K562 (cell line): ENCODE data around the gene MAB21L3. TPM values are rescaled to one million over a fixed set of nuclear protein-coding genes. Genes with fewer than 3 reads are reported as not detected.

Source experiments
- CBFB ChIP-seq: sonication (generic); formaldehyde crosslinking; IDR thresholded peaks from 2 replicates; pipeline ENCODE4 v1.4.0; 2020; ENCODE audit warnings: mild to moderate bottlenecking, missing genetic modification reagents
- CEBPG ChIP-seq, 3 experiments: fragments of 200-800 bp in 1 of 3; sonication (Bioruptor generic) in 1 of 3; sonication (generic) in 1 of 3; formaldehyde crosslinking in 1 of 3; IDR thresholded peaks in 2 of 3; conservative IDR thresholded peaks in 1 of 3; 2 replicates each; pipeline versions ENCODE4 v1.6.1 to v1.8.0; 2016 to 2022; ENCODE audit warnings: missing compliant biosample characterization in 2 of 3, missing genetic modification characterization in 2 of 3, mild to moderate bottlenecking in 1 of 3, missing genetic modification reagents in 1 of 3
- CSDE1 ChIP-seq, 2 experiments: fragments of 450-650 bp; IDR thresholded peaks; 2 replicates each; pipeline ENCODE4 v1.6.1; 2016; ENCODE audit warnings: mild to moderate bottlenecking in 1 of 2
- CXXC5 ChIP-seq: fragments of 250-450 bp; sonication (Bioruptor Pico); IDR thresholded peaks from 2 replicates; pipeline ENCODE4 v1.8.0; 2022; ENCODE audit warnings: inconsistent platforms, mild to moderate bottlenecking, moderate library complexity
- ELF1 ChIP-seq: fragments of 200-800 bp; sonication (Bioruptor generic); IDR thresholded peaks from 2 replicates; pipeline ENCODE4 v1.6.1; 2016; ENCODE audit warnings: missing genetic modification characterization, missing compliant biosample characterization
- FOXK2 ChIP-seq, 2 experiments: fragments of 450-650 bp; IDR thresholded peaks in 1 of 2; conservative IDR thresholded peaks in 1 of 2; 2 replicates each; pipeline ENCODE4 v1.6.1; 2016; ENCODE audit warnings: low read depth in 2 of 2, mild to moderate bottlenecking in 1 of 2
- HNRNPLL ChIP-seq: fragments of 200-400 bp; formaldehyde crosslinking; IDR thresholded peaks from 2 replicates; pipeline ENCODE4 v1.6.1; 2017; ENCODE audit warnings: low read length, low read depth, mild to moderate bottlenecking; ENCODE audit not compliant: poor library complexity, severe bottlenecking
- KLF13 ChIP-seq: fragments of 450-650 bp; IDR thresholded peaks from 2 replicates; pipeline ENCODE4 v1.6.1; 2016; ENCODE audit warnings: missing genetic modification characterization, low read depth, mild to moderate bottlenecking, missing compliant biosample characterization, moderate library complexity, borderline replicate concordance
- MBD2 ChIP-seq: sonication (generic); IDR thresholded peaks from 2 replicates; pipeline ENCODE4 v1.6.1; 2016; ENCODE audit warnings: low read depth, borderline replicate concordance
- MCM7 ChIP-seq, 2 experiments: fragments of 450-650 bp; IDR thresholded peaks; 2 replicates each; pipeline ENCODE4 v1.6.1; 2016 to 2018
- MYBL2 ChIP-seq, 2 experiments: fragments of 450-650 bp in 1 of 2; sonication (generic) in 1 of 2; formaldehyde crosslinking in 1 of 2; IDR thresholded peaks; 2 replicates each; pipeline versions ENCODE4 v1.6.1 to v1.8.1; 2017 to 2022; ENCODE audit warnings: borderline replicate concordance in 1 of 2, inconsistent platforms in 1 of 2, low read depth in 1 of 2, mild to moderate bottlenecking in 1 of 2, missing genetic modification reagents in 1 of 2, moderate library complexity in 1 of 2
- NCOA2 ChIP-seq, 2 experiments: fragments of 450-650 bp; IDR thresholded peaks; 2 replicates each; pipeline ENCODE4 v1.6.1; 2018; ENCODE audit warnings: mild to moderate bottlenecking in 2 of 2, moderate library complexity in 1 of 2; ENCODE audit not compliant: partially characterized antibody in 2 of 2
- RNF2 ChIP-seq: sonication (generic); IDR thresholded peaks from 2 replicates; pipeline ENCODE4 v1.6.1; 2016
- SIRT6 ChIP-seq: IDR thresholded peaks from one replicate; pipeline ENCODE4 v1.6.1; 2012; ENCODE audit warnings: low read depth, mild to moderate bottlenecking, control low read depth, inconsistent platforms, low read length, moderate library complexity
- SNIP1 ChIP-seq: fragments of 450-650 bp; IDR thresholded peaks from 2 replicates; pipeline ENCODE4 v1.7.1; 2017; ENCODE audit warnings: low read depth, mild to moderate bottlenecking
- TBL1XR1 ChIP-seq, 2 experiments: IDR thresholded peaks; 2 replicates each; pipeline ENCODE4 v1.6.1; 2012; ENCODE audit warnings: improper control_type of control experiment in 2 of 2, low read length in 2 of 2, mild to moderate bottlenecking in 1 of 2
- TFAP4 ChIP-seq: sonication (generic); formaldehyde crosslinking; IDR thresholded peaks from 2 replicates; pipeline ENCODE4 v1.8.0; 2022; ENCODE audit warnings: missing genetic modification reagents, mild to moderate bottlenecking, moderate library complexity, borderline replicate concordance
- ZBTB33 ChIP-seq: sonication (generic); formaldehyde crosslinking; IDR thresholded peaks from 2 replicates; pipeline ENCODE4 v1.8.1; 2023; ENCODE audit warnings: mild to moderate bottlenecking, missing genetic modification reagents
- ZNF174 ChIP-seq: fragments of 250-450 bp; sonication (Bioruptor Pico); IDR thresholded peaks from 2 replicates; pipeline ENCODE4 v1.4.0; 2020; ENCODE audit warnings: mild to moderate bottlenecking
- ZNF449 ChIP-seq: fragments of 250-450 bp; sonication (Bioruptor Pico); IDR thresholded peaks from 2 replicates; pipeline ENCODE4 v1.8.0; 2022; ENCODE audit warnings: moderate library complexity, mild to moderate bottlenecking, inconsistent platforms
- ZNF551 ChIP-seq: fragments of 250-450 bp; sonication (Bioruptor Pico); IDR thresholded peaks from 2 replicates; pipeline ENCODE4 v1.5.0; 2021; ENCODE audit warnings: mild to moderate bottlenecking, moderate library complexity
- ZNF76 ChIP-seq: fragments of 250-450 bp; sonication (Bioruptor Pico); IDR thresholded peaks from 2 replicates; pipeline ENCODE4 v1.4.0; 2020; ENCODE audit warnings: mild to moderate bottlenecking, moderate library complexity, borderline replicate concordance
- ZSCAN29 ChIP-seq: fragments of 450-650 bp; IDR thresholded peaks from 2 replicates; pipeline ENCODE4 v1.6.1; 2017
- polyA plus RNA-seq, 8 experiments: library from polyadenylated mRNA; depleted of rRNA in 4 of 8; stranded (reverse) in 5 of 8; unstranded in 3 of 8; fragments of >200 nt; fragmentation: Nextera tagmentation in 2 of 8; fragmentation: Illumina TruSeq in 1 of 8; extraction: Ambion mirVana in 2 of 8; extraction: Trizol in 1 of 8; gene quantifications; 2 replicates each; pipeline versions ENCODE4 v1.2.1 to v1.2.3, GENCODE V29; 2011 to 2014; ENCODE audit warnings: inconsistent platforms in 1 of 8, missing spikeins in 1 of 8
- total RNA-seq, 7 experiments: library from RNA; depleted of rRNA in 6 of 7; stranded (reverse); fragments of >200 nt in 6 of 7; fragmentation: Illumina TruSeq in 2 of 7; extraction: Trizol in 2 of 7; gene quantifications; 2 replicates each; pipeline versions ENCODE4 v1.2.1 to v1.2.3, GENCODE V29; 2011 to 2021; ENCODE audit warnings: low replicate concordance in 1 of 7

Gene MAB21L3
- total and polyA plus RNA-seq, 9 of the 15 experiments (the other 6 are each of a cell fraction or from before 2014, with no cell fraction given): not detected

- TF ChIP-seq NCOA2 (IDR thresholded peaks at IDR 0.05; ENCODE audit: partially characterized antibody in 2 of 2) (no peak), ZNF551 (CRISPR knock-in tag) (no peak), FOXK2 (conservative IDR thresholded peaks at IDR 0.05 in 1 of 2, IDR thresholded peaks at IDR 0.05 in 1 of 2; ENCODE audit: low read depth in 2 of 2) (no peak), MYBL2 (IDR thresholded peaks at IDR 0.05; ENCODE audit: low read depth) (no peak), MYBL2 (CRISPR knock-in tag; IDR thresholded peaks at IDR 0.05; ENCODE audit: borderline replicate concordance) (no peak), MBD2 (peak; percentile 31; the same call in 1 of the 2 replicates), CSDE1 (IDR thresholded peaks at IDR 0.05) (no peak), KLF13 (tag) (no peak), ZNF76 (CRISPR knock-in tag) (no peak), ZNF174 (CRISPR knock-in tag) (no peak), MCM7 (IDR thresholded peaks at IDR 0.05) (no peak), SIRT6 (no peak), ZSCAN29 (no peak), ZNF449 (CRISPR knock-in tag) (no peak), CBFB (CRISPR knock-in tag) (0 out of 2 replicates have a peak, but pooled peaks have one; percentile 77), SNIP1 (no peak), ZBTB33 (no peak), TFAP4 (peak; percentile 68; the same call in 1 of the 2 replicates), CEBPG (CRISPR knock-in tag; IDR thresholded peaks at IDR 0.05) (no peak; the same call in 1 of the 2 replicates), CEBPG (tag; conservative IDR thresholded peaks at IDR 0.05 in 1 of 2, IDR thresholded peaks at IDR 0.05 in 1 of 2) (no peak), CXXC5 (CRISPR knock-in tag) (peak; percentile 81), RNF2 (peak; percentile 46; the same call in 1 of the 2 replicates), TBL1XR1 (IDR thresholded peaks at IDR 0.05; ENCODE audit: low read length in 2 of 2) (0 out of 4 replicates have a peak, but pooled peaks of 1 of the 2 experiments have one; percentile 56), ELF1 (peak; percentile 56; the same call in 1 of the 2 replicates), HNRNPLL (peak; percentile 44)
Observed at GRCh38 chr1:116151739-116152576, 40.8 kb downstream of the MAB21L3 start (continued).
